MM.1S (cell line): ENCODE measurements around the gene WDR81.

Experiments used
- EZH2 ChIP-seq: fragments of 300-600 bp; sonication (generic); optimal IDR thresholded peaks from 2 replicates; pipeline ENCODE3; 2017; ENCODE audit warnings: low read depth, mild to moderate bottlenecking, antibody characterized with exemption, low read length, mixed read lengths
- EZH2phosphoT487 ChIP-seq: fragments of 300-600 bp; sonication (generic); IDR thresholded peaks from 2 replicates; pipeline ENCODE4 v1.6.1; 2018; ENCODE audit warnings: antibody characterized with exemption, low read length
- TF ChIP-seq, protein P1 (sequence below): fragments of 300-600 bp; sonication (generic); IDR thresholded peaks from 2 replicates; pipeline ENCODE4 v1.5.1; 2016; ENCODE audit warnings: antibody characterized with exemption, low read length, mixed read lengths

DNA sequence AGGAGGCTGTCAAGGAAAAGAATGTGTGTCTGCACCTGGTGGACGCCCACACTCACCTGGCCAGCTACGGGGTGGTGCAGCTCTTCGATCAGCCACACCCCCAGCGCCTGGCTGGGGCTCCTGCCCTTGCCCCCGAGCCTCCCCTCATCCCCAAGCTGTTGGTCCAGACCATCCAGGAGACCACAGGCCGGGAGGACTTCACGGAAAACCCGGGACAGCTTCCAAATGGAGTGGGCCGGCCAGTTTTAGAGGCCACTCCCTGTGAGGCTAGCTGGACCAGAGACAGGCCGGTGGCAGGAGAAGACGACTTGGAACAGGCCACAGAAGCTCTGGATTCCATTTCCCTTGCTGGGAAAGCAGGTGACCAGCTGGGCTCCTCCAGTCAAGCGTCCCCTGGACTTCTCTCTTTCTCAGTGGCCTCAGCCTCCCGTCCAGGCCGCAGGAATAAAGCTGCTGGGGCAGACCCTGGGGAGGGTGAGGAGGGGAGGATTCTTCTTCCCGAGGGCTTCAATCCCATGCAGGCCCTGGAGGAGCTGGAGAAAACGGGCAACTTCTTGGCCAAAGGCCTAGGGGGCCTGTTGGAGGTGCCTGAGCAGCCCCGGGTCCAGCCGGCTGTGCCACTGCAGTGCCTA, 2.2 kb downstream of the WDR81 start:
- TF ChIP-seq, protein P1, sequence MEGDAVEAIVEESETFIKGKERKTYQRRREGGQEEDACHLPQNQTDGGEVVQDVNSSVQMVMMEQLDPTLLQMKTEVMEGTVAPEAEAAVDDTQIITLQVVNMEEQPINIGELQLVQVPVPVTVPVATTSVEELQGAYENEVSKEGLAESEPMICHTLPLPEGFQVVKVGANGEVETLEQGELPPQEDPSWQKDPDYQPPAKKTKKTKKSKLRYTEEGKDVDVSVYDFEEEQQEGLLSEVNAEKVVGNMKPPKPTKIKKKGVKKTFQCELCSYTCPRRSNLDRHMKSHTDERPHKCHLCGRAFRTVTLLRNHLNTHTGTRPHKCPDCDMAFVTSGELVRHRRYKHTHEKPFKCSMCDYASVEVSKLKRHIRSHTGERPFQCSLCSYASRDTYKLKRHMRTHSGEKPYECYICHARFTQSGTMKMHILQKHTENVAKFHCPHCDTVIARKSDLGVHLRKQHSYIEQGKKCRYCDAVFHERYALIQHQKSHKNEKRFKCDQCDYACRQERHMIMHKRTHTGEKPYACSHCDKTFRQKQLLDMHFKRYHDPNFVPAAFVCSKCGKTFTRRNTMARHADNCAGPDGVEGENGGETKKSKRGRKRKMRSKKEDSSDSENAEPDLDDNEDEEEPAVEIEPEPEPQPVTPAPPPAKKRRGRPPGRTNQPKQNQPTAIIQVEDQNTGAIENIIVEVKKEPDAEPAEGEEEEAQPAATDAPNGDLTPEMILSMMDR = no peak
- TF ChIP-seq EZH2phosphoT487 = no peak
- TF ChIP-seq EZH2 = no peak
